Parathyroid adenoma (tissue), 2 donors: Measurements from ENCODE around the gene BIRC5.

Experiments used
- H2AFZ ChIP-seq: fragments of 300-600 bp; sonication (generic); one replicate; pipeline ENCODE4 v1.7.0; 2017; ENCODE audit warnings: antibody characterized with exemption, mild to moderate bottlenecking
- H3K27ac ChIP-seq: fragments of 300-600 bp; sonication (generic); one replicate; pipeline ENCODE4 v1.7.0; 2017
- H3K27me3 ChIP-seq: fragments of 300-600 bp; sonication (generic); one replicate; pipeline ENCODE4 v1.7.0; 2017; ENCODE audit warnings: low read length; ENCODE audit not compliant: control insufficient read depth, insufficient read depth
- H3K36me3 ChIP-seq: fragments of 300-600 bp; sonication (generic); one replicate; pipeline ENCODE4 v1.7.0; 2017; ENCODE audit warnings: low read length; ENCODE audit not compliant: control insufficient read depth, insufficient read depth
- H3K4me1 ChIP-seq: fragments of 300-600 bp; sonication (generic); one replicate; pipeline ENCODE4 v1.7.0; 2017; ENCODE audit warnings: control low read depth
- H3K4me2 ChIP-seq: fragments of 300-600 bp; sonication (generic); one replicate; pipeline ENCODE4 v1.7.0; 2017; ENCODE audit warnings: low read length
- H3K4me3 ChIP-seq: fragments of 300-600 bp; sonication (generic); one replicate; pipeline ENCODE4 v1.7.0; 2017; ENCODE audit warnings: low read depth, low read length
- H3K79me2 ChIP-seq: fragments of 300-600 bp; sonication (generic); one replicate; pipeline ENCODE4 v1.7.0; 2017; ENCODE audit warnings: control low read depth
- H3K9ac ChIP-seq: fragments of 300-600 bp; sonication (generic); one replicate; pipeline ENCODE4 v1.7.0; 2017; ENCODE audit warnings: mild to moderate bottlenecking
- H3K9me3 ChIP-seq: fragments of 300-600 bp; sonication (generic); one replicate; pipeline ENCODE4 v1.7.0; 2017; ENCODE audit warnings: low read length; ENCODE audit not compliant: control insufficient read depth
- CTCF ChIP-seq: fragments of 300-600 bp; sonication (generic); IDR thresholded peaks from one replicate; pipeline ENCODE4 v1.7.0; 2017; ENCODE audit warnings: antibody characterized with exemption, mild to moderate bottlenecking
- donor health status: primary hyperparathyroidism.

BIRC5 gene

GRCh38 chr17:78226055-78226758, 12.2 kb downstream of the BIRC5 start:
- Histone ChIP-seq H3K4me3 (no peak overlapping the region), H3K27ac (no peak overlapping the region), H3K4me1 (no peaks in the 10 kb centered on the region), H3K9me3 (no peaks in the 10 kb centered on the region), H3K4me2 (no peak overlapping the region), H3K79me2 (no peaks in the 10 kb centered on the region), H3K27me3 (peaks cover 2% of the 10 kb centered on the region), H2AFZ (no peak overlapping the region), H3K9ac (no peak overlapping the region), H3K36me3 (no peaks in the 10 kb centered on the region)
- TF ChIP-seq CTCF: no peak

GRCh38 chr17:78226759-78227454, 12.9 kb downstream of the BIRC5 start:
- Histone ChIP-seq H3K27me3 (peaks cover 7% of the 10 kb centered on the region), H3K4me3 (no peak overlapping the region), H3K9me3 (no peaks in the 10 kb centered on the region), H3K27ac (no peak overlapping the region), H3K9ac (no peak overlapping the region), H3K4me2 (no peak overlapping the region), H3K4me1 (no peaks in the 10 kb centered on the region), H2AFZ (no peak overlapping the region), H3K36me3 (no peaks in the 10 kb centered on the region), H3K79me2 (no peaks in the 10 kb centered on the region)
- TF ChIP-seq CTCF: no peak

- no peaks in the 10 kb centered on the region for H3K4me1 ChIP-seq
- no peaks in the 10 kb centered on the region for H3K36me3 ChIP-seq
- no peak for TF ChIP-seq CTCF
- no peaks in the 10 kb centered on the region for H3K9me3 ChIP-seq
- H3K4me2 ChIP-seq: no peak overlapping the region
- H3K79me2 ChIP-seq: no peaks in the 10 kb centered on the region
- no peak overlapping the region for H3K27ac ChIP-seq
- H3K9ac ChIP-seq: no peak overlapping the region
- H3K27me3 ChIP-seq: peaks cover 7% of the 10 kb centered on the region
- H3K4me3 ChIP-seq: no peak overlapping the region
- H2AFZ ChIP-seq: no peak overlapping the region
Observed at GRCh38 chr17:78227455-78227916, 13.4 kb downstream of the BIRC5 start.

- TF ChIP-seq CTCF: no peak
- H3K9ac ChIP-seq: no peak overlapping the region
- peaks cover 7% of the 10 kb centered on the region for H3K27me3 ChIP-seq
Observed at GRCh38 chr17:78228176-78228575, 14.1 kb downstream of the BIRC5 start.

More at GRCh38 chr17:78228176-78228575, 14.1 kb downstream of the BIRC5 start:
- Histone ChIP-seq H3K36me3 (no peaks in the 10 kb centered on the region), H3K4me3 (no peak overlapping the region), H3K27ac (no peak overlapping the region), H3K9me3 (no peaks in the 10 kb centered on the region), H2AFZ (no peak overlapping the region), H3K79me2 (no peaks in the 10 kb centered on the region), H3K4me1 (no peaks in the 10 kb centered on the region), H3K4me2 (no peak overlapping the region)
